ENCODE data around the gene UMOD.
A peak's percentile ranks its signal among the peaks of the same experiment; 100 is the strongest.
"Not testable (repeated sequence)": the region's sequence is repeated elsewhere in the genome, so short reads cannot be mapped to it uniquely, and the experiment has no call there.

The UMOD gene

DNA sequence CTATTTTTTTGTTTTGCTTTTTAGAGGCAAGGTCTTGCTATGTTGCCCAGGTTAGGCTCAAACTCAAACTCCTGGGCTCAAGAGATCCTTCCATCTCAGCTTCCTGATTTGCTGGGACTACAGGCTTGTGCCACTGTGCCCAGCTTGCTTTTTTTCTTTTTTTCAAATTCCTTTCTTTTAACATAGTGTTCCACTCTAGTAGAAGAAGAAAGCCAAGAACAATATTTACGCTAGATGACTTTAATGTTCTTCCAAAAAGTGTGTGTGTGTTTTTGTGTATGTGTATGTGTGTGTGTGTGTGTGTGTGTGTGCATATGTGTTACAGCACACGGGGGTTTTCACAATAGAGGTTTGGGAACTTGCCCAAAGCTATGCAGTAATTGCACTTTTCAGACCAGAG is 10.7 kb upstream of the UMOD start:
- DNase-seq: no peak

DNA sequence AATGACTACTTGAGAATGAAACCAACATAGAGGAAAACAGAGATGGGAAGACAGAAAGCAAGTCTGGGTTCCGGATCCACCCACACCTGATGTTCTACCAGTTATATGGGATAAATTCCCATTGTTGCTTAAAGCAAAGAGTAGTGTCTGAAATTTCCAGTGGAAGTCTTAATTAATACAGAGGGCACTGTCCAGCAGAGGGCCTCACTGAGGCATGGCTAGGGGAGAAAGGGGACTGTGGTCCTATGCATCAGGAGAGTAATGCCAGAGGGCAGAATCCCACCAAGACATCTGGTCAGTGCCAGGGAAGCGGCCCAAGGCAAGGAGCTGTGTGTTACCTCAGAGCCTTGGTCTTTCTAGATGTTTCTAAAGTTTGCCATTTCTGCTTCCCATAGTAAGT is 7.5 kb upstream of the UMOD start:
- DNase-seq: no peak

DNA sequence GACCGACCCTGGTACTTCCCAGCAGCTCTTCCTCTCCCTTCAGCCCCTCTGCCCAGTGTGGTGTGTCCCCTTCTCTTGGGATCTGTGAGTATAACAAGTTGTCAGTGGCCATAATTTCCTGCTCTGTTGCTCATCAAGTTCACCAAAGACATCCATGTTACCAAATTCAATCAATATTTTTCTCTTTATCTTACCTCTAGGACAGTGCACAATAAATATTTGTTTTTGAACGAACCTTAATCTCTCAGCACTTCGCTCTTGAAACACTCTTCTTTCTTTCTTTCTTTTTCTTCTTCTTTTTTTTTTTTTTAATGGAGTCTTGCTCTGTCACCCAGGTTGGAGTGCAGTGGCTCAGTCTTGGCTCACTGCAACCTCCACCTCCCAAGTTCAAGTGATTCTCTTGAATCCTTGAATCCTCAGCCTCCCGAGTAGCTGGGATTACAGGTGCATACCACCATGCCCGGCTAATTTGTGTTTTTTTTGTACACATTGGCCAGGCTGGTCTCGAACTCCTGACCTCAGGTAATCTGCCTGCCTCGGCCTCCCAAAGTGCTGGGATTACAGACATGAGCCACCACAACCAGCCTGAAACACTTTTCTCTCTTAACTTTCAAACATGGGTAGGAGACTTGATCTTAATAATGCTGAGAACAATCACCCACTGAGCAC is 2.7 kb upstream of the UMOD start:
- DNase-seq: no peak

DNA sequence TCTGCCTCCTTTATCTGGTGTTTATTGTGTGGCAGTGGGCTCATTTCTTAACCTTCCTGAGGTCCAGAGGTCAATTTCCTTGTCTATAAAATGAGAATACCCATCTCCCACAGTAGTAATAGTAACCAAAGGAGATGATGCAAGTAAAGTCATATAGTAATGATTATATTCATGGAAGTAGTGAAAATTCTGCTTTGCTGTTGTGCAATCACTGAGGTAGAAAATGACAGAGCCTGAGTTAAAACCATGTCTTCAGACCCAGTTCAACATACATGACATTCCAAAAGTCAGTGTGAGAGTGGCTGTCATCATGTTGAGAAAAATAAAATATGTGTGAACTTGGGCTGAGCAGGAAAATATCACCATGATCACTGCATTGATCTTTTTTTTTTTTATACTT is 864 bp upstream of the UMOD start:
- DNase-seq: no peak

DNA sequence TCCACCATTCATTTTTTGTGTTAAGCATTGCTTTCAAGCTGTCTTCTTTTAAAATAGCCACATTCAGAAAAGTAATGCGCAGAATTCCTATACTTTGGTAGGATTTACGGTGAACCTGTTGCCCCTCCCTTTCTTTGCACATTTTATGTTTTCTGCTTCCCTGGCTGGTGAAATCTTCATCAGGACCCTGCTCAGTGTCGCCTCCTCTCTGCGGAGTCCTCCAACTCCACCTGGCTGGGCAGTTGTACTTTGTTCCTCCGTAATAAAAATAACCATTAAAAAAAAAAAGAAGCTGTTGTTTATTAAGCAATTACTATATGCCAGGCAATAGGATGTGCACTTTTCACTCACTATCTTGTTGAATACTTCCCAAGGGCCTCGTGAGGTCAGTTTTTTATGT is 2.9 kb downstream of the UMOD start:
- DNase-seq: no peak

DNA sequence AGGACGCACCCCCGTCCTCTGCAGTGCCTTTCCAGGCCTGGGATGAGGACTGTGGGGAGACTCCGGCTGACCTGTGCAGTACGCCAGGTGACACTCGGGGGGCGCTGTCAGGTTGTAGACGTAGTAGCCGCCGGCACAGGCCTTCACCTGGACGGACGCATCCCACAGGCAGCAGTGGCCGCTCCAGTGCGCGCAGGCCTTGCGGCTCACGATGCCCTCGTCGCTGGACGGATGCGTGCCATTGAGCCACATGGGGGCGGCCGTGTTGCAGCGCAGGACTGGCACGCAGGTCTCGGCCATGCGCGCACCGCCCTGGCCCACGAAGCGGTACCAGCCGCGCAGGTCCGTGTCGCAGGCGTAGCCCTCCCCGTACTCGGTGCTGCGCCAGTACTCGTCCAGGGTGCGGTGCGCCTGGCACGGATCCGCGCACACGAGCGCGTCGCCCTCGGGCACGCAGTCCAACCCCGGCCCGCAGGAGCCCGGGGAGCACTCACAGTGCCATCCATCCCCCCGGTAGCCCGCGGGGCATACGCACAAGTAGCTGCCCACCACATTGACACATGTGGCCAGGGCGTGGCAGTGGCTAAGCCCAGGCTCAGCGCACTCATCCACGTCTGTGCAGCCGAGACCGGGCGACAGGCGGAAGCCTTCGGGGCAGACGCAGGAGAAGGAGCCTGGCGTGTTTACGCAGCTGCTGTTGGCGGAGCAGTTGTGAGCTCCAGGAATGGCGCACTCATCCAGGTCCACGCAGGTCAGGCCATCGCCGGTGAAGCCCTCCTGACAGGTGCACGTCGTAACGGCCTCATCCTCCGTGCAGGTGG is 3.9 kb downstream of the UMOD start:
- peak in 1 of 2 experiments; percentile 0 for DNase-seq

DNA sequence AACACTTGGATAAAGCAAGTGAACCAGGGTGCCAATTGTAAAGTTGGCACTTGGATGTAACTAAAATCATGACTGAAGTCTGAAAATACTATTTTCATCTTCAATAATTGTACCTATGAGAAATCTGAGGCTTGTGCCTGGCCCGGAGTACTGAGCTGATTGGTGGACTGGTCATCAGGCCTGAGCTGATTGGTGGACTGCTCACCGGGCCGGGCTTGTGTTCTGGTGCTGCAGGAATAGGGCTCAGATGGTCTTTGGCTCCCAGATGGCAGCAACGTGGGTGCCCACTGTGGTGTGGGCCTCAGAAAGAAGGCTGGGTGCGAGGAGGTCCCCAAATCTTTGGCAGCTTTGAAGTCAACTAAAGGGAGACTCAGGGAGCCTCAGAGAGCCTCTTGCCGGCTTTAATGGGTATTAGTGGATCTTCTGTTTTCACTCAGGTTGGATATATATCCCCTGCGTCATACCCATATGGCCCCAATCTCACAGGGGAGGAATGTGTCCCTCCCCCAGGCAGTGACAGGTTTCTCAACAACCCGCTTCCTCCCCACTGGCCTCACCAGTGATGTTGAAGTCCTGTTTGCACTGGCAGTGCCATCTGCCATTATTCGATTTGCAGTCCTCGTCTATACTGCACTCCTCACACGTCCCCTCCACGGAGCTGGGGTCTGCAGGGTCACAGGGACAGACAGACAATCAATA is 4.7 kb downstream of the UMOD start:
- DNase-seq: no peak

DNA sequence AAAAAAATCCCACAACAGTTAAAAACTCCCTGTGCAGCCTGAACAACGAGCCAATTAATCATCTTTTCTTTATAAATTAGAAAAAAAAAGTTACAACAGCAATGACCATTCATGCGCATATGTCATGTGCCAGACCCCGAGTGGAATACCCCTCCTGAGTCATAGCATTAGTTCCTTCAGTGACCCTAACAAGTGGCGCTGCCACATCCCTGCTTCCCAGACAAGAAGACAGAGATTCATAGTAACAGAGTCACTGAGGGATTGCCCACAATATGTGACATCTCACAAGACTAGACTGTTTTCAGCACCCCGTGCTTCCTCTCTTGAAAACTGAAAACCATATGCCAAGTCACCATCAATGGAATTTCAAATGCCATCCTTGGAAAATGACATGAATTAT is 7.9 kb downstream of the UMOD start:
- no peak for DNase-seq

DNA sequence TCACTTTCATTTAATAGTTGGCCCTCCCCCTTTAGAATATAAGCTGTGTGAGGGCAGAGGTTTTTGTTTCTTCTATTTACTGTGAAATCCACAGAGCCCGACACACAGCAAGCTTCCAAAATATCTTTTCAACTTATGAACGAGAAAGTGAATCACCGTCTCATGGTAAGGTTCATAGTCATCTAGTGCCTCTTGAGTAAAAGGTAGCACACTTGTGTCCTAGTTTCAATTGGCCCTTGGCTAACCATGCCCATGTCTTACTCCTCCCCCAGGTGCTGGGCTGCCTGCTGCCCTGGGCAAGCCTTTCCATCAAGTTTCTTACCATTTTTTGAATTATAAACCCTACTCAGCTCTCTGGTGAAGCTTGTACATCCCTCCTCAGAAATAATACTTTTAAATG is 12.8 kb downstream of the UMOD start:
- DNase-seq: no peak

DNA sequence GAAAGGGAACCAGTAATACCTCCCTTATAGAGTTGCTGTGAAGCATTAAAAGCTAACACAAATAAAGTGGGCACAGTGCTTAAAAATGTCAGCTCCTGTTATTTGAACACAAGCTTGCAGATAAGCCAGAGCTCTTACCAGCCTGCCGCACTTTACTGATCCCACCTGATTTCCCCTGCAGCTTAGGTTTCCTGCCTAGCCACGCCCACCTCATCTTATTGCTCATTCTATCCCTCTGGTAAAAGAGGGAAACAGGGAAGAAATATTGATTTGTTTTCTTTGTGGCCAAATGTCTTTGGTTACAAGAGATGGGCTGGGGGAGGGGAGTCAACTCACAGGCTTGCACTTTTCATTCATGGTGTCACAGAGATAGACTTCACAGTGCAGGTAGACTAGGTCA is 15.6 kb downstream of the UMOD start:
- no peak for DNase-seq

DNA sequence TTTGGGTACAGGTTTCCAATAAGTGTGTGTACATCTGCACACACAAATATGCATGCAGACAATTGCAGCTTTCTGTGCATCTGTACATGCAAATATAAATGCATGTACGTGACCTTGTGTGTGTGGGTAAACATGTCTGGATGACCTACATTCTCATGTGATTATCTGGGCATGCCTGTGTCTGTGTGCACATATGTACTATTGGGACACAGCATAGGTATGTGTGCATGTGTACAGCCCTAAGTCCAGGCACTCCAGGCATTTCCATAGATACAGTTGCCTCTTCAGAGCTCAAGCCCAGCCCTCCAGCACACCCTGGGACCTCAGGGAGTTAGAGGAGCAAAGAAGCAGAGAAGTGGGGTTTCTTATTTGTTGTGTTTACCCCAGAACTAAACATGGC is 18.1 kb downstream of the UMOD start:
- DNase-seq: no peak

DNA sequence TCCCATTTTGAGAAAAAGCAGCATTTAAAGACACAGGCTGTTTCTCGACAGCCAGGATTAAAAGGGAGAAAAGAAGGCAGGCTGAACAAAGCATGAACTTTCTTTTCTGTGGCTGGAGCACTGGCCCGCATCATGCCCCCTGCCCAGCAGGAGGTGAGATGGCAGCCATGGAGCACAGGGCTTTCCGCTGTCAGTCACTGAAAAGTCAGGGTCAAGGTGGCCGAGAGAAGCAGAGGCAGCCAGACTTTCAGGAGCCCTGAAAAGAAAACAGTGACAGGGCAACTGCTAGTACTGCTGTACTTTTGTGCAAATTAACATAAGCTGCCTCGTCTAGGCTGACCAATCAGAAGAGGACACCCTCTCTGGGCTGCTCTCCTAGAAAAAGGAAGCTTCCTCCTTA is 19.4 kb downstream of the UMOD start:
- no peak for DNase-seq

DNA sequence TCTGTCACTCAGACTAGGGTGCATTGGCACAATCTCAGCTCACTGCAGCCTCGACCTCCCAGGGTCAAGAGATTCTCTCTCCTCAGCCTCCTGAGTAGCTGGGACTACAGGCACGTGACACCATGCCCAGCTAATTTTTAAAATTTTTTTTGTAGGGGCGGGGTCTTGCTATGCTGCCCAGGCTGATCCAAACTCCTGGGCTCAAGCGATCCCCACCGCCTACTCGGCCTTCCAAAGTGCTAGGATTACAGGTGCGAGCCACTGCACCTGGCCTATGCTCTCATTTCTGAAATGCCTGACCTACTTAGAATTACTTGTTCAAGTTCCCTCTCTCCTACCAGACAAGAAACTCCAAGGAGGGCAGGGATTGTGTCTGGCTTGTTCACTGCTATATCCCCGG is 20.1 kb downstream of the UMOD start:
- no peak for DNase-seq

DNA sequence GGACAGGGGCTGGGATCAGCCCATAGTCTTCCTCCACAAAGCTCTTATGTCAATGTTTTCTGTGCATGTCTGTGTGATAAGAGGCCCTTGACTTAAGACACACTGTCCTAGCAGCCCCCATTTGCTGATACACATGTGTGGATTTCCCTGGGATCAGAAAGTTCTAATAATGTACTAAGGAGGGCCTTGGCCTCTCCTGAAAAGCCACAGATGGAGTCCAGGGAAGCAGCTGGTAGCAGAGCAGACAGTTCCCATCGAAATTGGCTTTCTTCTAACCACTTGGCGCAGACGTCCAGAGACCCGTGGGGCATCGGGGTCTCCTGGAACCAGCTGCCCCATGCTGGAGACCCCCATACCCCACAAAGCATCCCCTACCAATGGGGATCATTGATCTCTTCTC is 20.9 kb downstream of the UMOD start:
- DNase-seq: no peak

DNA sequence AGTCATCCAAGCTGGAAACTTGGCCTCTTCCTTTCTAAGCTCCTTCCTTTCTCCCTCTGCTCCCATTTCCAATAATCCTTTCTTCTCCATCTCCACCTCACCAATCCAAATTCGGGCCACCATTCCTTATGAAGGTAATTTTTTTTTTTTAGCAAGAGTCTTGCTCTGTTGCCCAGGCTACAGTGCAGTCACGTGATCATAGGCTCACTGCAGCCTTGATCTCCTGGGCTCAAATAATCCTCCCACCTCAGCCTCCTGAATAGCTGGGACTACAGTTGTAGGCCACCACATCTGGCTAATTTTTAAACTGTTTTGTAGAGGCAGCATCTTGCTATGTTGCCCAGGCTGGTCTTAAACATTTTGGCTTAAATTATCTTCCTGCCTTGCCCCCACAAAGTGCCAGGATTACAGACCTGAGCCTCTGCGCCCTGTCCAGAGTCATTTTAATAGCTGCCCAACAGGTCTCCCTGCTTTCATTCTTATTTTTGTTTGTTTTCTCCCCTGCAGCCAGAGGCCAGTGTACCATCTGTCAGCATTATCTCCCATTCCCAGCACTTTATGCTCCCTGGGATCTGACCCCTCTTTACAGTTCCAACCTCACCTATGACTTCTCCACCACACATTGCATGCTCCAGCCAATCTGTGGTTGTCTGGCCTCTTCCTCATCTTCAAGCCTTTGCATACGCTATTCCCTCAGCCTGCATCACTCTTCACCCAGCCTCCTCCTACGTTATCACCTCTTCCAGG is 22.9 kb downstream of the UMOD start:
- DNase-seq: no peak

DNA sequence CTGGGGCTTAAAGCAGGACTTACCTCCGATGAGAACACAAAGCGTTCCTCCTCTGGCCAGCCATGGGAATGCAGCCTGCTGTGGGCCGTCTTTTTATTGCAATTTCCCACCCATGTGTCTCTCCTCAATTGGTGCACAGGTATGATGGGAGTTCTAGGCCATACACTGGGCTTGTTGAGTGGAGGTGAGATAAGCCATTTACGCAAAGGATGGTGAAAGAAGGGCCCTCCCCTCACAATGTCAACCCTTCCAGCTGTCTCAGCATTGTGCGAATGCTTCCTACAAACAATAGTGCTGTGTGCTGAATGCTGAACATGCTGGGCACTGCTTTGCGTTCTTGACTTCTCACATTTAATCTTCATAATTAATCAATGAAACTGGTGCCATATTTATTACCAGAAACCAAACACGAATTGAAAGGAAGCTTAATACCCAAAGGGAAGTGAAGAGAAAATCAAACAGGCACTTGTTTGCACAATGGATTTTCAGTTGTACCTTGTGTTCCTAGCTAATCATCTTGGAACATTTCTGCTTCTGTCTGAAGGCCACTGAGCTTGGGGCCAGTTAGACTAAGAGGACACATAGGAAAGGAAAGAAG is 25.0 kb downstream of the UMOD start, which contains the start of gene GP2:
Gene GP2 (minus strand): TSS at position 70 of the 598 bp plus-strand sequence. CDS start 1,082 bp downstream, outside the sequence.
- no peak for DNase-seq

DNA sequence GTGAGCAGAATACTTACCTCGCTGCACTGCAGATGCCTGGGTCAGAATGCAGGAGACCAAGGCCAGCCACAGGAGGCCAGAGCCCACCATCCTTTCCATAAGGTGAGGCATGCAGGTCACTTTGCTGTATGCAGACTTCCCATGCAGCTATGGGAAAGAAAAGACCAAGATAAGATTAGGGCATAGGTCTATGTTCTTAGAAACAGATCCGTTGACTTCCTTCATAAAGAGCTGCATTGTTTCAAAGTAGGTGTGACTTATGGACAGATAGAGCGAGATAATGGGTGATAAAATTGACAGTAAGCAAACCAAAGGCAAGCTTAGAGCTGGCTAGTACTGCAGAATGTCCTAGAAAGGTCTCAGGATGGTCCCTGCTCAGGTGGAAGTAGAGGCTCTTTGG is 26.2 kb downstream of the UMOD start:
- DNase-seq: no peak

DNA sequence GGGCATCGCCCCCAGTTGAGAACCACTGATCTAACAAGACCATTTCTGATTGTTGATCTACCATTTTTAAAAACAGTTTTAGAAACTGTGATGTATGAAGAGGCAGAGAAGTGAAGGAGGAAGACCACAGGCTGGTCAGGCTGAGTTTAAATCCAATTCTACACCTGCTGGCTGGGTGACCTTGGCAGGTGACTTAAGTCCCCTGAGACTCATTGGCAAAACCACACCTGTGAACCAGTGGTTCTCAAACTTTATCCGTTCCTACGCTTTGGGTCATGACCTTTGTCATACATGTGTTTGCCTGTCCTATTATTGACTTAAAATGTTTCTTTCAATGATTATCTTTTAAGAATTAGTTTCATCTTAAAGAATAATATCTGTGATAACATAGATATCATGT is 27.5 kb downstream of the UMOD start:
- no peak for DNase-seq

DNA sequence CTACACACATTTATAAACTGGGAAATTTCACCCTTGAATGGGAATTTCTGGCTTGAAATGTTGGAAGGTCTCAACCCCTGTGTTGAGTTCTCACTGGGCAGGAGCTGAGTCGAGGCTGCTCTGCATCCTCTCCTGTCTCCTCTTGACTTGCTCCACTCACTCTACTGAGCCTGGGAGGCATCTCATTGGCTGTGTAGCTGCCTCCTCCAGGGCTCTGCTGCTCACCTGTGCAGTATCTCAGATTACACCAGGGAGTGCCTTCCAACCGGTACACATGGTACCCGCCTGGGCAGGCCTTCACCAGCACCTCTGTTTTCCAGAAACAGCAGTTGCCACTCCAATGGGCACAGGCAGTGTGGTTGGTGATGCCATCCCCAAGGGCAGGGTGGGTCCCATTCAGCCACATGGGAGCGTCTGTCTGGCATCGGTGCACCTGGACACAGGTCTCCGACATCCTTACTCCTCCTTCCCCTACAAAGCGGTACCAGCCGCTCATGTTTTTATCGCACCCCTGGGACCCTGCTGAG is 28.9 kb downstream of the UMOD start:
- no peak for DNase-seq

DNA sequence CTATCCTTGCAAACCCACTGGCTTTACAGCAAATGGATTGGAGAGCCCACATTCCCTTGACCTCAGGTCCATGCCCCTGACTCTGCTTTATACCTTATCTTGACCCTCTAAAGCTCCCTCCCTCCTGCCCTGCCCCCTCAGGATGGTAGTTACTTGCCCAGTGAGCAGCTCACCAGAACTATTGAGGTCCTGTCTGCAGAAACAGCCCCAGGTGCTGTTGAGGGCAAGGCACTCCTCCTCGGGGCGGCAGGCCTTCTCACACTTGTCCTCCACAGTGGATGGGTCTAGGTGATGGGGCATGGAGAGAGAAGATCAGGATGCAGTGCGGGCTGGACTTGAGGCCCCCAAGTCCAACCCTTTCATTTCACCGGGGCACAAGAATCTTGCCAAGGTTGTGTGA is 29.8 kb downstream of the UMOD start:
- DNase-seq: no peak

DNA sequence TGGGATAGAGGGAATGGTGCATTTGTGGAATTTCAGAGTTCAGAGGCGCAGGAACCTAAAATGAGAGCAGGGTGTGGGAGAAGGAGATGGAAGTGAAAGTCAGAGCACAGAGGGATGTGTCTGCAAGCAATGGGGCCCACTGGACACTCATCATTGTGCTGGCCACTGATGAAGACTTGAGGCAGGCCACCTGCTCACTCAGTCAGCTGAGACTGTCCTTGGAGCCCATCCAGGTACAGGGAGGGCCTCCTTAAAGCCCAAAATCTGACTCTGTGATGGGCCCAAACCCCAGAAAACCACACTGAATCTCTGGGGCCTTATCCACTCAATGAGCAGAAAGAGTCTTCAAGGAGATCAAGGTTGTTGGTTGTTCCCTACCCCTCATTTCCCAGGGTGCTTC is 30.8 kb downstream of the UMOD start:
- DNase-seq: no peak

DNA sequence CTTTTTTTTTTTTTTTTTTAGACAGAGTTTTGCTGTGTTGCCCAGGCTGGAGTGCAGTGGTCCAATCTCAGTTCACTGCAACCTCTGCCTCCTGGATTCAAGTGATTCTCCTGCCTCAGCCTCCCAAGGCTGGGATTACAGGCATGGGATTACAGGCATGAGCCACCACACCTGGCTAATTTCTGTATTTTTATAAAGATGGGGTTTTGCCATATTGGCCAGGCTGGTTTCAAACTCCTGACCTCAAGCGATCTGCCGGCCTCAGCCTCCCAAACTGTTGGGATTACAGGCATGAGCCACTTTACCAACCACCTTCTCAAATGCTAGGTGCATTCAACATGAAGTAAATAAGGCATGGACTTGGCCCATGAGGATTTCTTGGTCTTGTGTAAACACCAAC is 31.5 kb downstream of the UMOD start:
- DNase-seq: not testable (repeated sequence)

DNA sequence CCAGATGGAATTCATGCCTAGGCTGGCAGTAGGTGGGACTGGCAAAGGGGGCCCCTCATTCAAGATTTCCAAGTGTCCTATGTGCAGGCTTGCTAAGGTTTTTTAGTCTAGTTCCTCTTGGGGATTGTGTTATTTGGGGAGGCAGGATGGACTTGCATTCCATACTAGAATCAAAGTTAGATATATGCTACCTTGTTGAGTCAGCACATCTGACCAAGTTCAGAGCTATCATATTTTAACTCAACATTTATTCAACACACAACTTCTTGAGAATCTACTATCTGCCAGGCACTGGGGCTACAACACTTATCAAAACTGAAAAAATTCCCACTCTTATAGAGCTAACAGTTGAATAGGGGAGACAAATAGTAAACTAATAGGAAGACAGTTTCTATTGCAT is 31.9 kb downstream of the UMOD start:
- no peak for DNase-seq
